OCI-LY7 (cell line): ENCODE data around the gene ATP8B4. TPM values are rescaled to one million over a fixed set of nuclear protein-coding genes. Genes with fewer than 3 reads are reported as not detected.

Experiments
- BruUV-seq: library from RNA; stranded (reverse); fragments of 400-500 nt; replicated peaks from 2 replicates; lab custom pipeline; 2021; lab: Mats Ljungman, UMichigan
- CTCF ChIA-PET: fragments of 300-600 bp; sonication (Branson Sonifier 250); formaldehyde crosslinking; loops from one replicate; lab custom pipeline; 2022; ENCODE audit warnings: antibody characterized with exemption; ENCODE audit not compliant: unreplicated experiment; lab: Charles Lee
- POLR2A ChIA-PET: fragments of 300-600 bp; sonication (Branson Sonifier 250); formaldehyde crosslinking; loops from one replicate; lab custom pipeline; 2022; ENCODE audit warnings: antibody characterized with exemption; lab: Charles Lee
- DNase-seq: peaks from one replicate; pipeline ENCODE4 v3.0.0-alpha.2; 2015; ENCODE audit warnings: low spot score
- H2AFZ ChIP-seq: fragments of 200-600 bp; sonication (generic), shearing (Covaris generic); 2 replicates; pipeline ENCODE4 v1.6.1; 2014; ENCODE audit warnings: mild to moderate bottlenecking, antibody characterized with exemption, low read length, moderate library complexity
- H3K27ac ChIP-seq: fragments of 200-600 bp; sonication (generic); 2 replicates; pipeline ENCODE4 v1.5.1; 2014; ENCODE audit warnings: mixed run types, low read depth, mild to moderate bottlenecking, moderate library complexity, low read length, inconsistent platforms; ENCODE audit not compliant: poor library complexity, severe bottlenecking
- H3K36me3 ChIP-seq: fragments of 200-600 bp; sonication (generic); 2 replicates; pipeline ENCODE4 v1.6.1; 2014; ENCODE audit warnings: mild to moderate bottlenecking, antibody characterized with exemption, low read length, moderate library complexity, mixed read lengths; ENCODE audit not compliant: insufficient read depth
- H3K4me1 ChIP-seq: fragments of 200-600 bp; sonication (generic); 2 replicates; pipeline ENCODE4 v1.5.1; 2014; ENCODE audit warnings: mild to moderate bottlenecking, low read length; ENCODE audit not compliant: insufficient read depth, poor library complexity, severe bottlenecking
- H3K4me2 ChIP-seq: fragments of 200-600 bp; sonication (generic); 2 replicates; pipeline ENCODE4 v1.6.1; 2014; ENCODE audit warnings: mild to moderate bottlenecking, low read length
- H3K4me3 ChIP-seq: fragments of 200-600 bp; sonication (generic); 2 replicates; pipeline ENCODE4 v1.5.1; 2014; ENCODE audit warnings: mild to moderate bottlenecking, low read depth, low read length; ENCODE audit not compliant: poor library complexity, severe bottlenecking
- H3K79me2 ChIP-seq: fragments of 200-600 bp; sonication (generic); 2 replicates; pipeline ENCODE4 v1.6.1; 2016; ENCODE audit warnings: low read depth, mild to moderate bottlenecking, low read length, moderate library complexity, mixed read lengths; ENCODE audit not compliant: insufficient read depth
- H3K9me2 ChIP-seq: fragments of 200-600 bp; sonication (generic); 2 replicates; pipeline ENCODE4 v1.6.1; 2016; ENCODE audit warnings: mild to moderate bottlenecking, low read length, mixed read lengths; ENCODE audit not compliant: insufficient read depth
- H3K9me3 ChIP-seq: fragments of 200-600 bp; sonication (generic); 2 replicates; pipeline ENCODE4 v1.6.1; 2014; ENCODE audit warnings: mild to moderate bottlenecking, mixed run types, low read length, mixed read lengths
- H4K20me1 ChIP-seq: fragments of 200-600 bp; sonication (generic); 2 replicates; pipeline ENCODE4 v1.6.1; 2014; ENCODE audit warnings: mild to moderate bottlenecking, antibody characterized with exemption, low read length, moderate library complexity, mixed read lengths; ENCODE audit not compliant: insufficient read depth
- EZH2phosphoT487 ChIP-seq: fragments of 200-600 bp; sonication (generic); IDR thresholded peaks from 2 replicates; pipeline ENCODE4 v1.6.1; 2018; ENCODE audit warnings: low read depth, borderline replicate concordance, mild to moderate bottlenecking, mixed run types, antibody characterized with exemption, low read length, moderate library complexity, mixed read lengths
- intact Hi-C: fragments of 100-400 bp; cut with micrococcal nuclease; formaldehyde crosslinking; loops from one replicate; pipeline ENCODE4 v1.10.0; 2022; ENCODE audit not compliant: unreplicated experiment
- total RNA-seq, 2 experiments: library from RNA; depleted of rRNA in 1 of 2; stranded (reverse); fragments of >200 nt in 1 of 2; shearing (Covaris generic) in 1 of 2; gene quantifications; 2 replicates each; pipeline ENCODE4 v1.2.3, GENCODE V29; 2014 to 2022
- TF ChIP-seq, protein P1 (sequence below): fragments of 200-600 bp; sonication (generic); conservative IDR thresholded peaks from 2 replicates; pipeline ENCODE4 v1.5.1; 2014; ENCODE audit warnings: mild to moderate bottlenecking, antibody characterized with exemption, low read length, moderate library complexity, mixed read lengths

The ATP8B4 gene
- total RNA-seq, 2 experiments from 2014 or later, result not detected

- no peak for DNase-seq
- Histone ChIP-seq H2AFZ (no peak overlapping the region), H3K4me2 (no peak overlapping the region), H3K9me2 (no peaks in the 10 kb centered on the region; the same call in 1 of the 2 replicates), H3K9me3 (no peaks in the 10 kb centered on the region), H3K4me3 (no peak overlapping the region), H3K36me3 (no peaks in the 10 kb centered on the region), H4K20me1 (no peaks in the 10 kb centered on the region), H3K79me2 (no peaks in the 10 kb centered on the region), H3K4me1 (no peaks in the 10 kb centered on the region), H3K27ac (no peak overlapping the region)
- ChIA-PET POLR2A (no interaction called here), CTCF (no interaction called here)
- TF ChIP-seq EZH2phosphoT487, result no peak
- TF ChIP-seq, protein P1, sequence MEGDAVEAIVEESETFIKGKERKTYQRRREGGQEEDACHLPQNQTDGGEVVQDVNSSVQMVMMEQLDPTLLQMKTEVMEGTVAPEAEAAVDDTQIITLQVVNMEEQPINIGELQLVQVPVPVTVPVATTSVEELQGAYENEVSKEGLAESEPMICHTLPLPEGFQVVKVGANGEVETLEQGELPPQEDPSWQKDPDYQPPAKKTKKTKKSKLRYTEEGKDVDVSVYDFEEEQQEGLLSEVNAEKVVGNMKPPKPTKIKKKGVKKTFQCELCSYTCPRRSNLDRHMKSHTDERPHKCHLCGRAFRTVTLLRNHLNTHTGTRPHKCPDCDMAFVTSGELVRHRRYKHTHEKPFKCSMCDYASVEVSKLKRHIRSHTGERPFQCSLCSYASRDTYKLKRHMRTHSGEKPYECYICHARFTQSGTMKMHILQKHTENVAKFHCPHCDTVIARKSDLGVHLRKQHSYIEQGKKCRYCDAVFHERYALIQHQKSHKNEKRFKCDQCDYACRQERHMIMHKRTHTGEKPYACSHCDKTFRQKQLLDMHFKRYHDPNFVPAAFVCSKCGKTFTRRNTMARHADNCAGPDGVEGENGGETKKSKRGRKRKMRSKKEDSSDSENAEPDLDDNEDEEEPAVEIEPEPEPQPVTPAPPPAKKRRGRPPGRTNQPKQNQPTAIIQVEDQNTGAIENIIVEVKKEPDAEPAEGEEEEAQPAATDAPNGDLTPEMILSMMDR, result no peak
- BruUV-seq, result no TSS peak
- intact Hi-C loops, result no loop called here
Measured at GRCh38 chr15:49895347-49896223, 223.4 kb downstream of the ATP8B4 start.

GRCh38 chr15:49890689-49891088 is 228.3 kb downstream of the ATP8B4 start:
- ChIA-PET CTCF (no interaction called here), POLR2A (no interaction called here)
- H3K4me2 ChIP-seq, result no peak overlapping the region
- no peak overlapping the region for H3K27ac ChIP-seq
- H3K4me1 ChIP-seq, result no peaks in the 10 kb centered on the region
- no peaks in the 10 kb centered on the region for H3K9me2 ChIP-seq
- no peak overlapping the region for H3K4me3 ChIP-seq
- H3K9me3 ChIP-seq, result no peaks in the 10 kb centered on the region
- intact Hi-C loops, result no loop called here
- H2AFZ ChIP-seq, result no peak overlapping the region
- BruUV-seq, result no TSS peak
- no peaks in the 10 kb centered on the region for H4K20me1 ChIP-seq
- H3K36me3 ChIP-seq, result no peaks in the 10 kb centered on the region
- no peak for DNase-seq
- TF ChIP-seq, protein P1, result no peak
- TF ChIP-seq EZH2phosphoT487, result no peak
- H3K79me2 ChIP-seq, result no peaks in the 10 kb centered on the region

- H3K9me3 ChIP-seq, result no peaks in the 10 kb centered on the region
- intact Hi-C loops, result no loop called here
Measured at GRCh38 chr15:49889536-49889935, 229.5 kb downstream of the ATP8B4 start.

More at GRCh38 chr15:49889536-49889935, 229.5 kb downstream of the ATP8B4 start:
- CTCF ChIA-PET, result no interaction called here
- no peak overlapping the region for H3K4me3 ChIP-seq
- H3K27ac ChIP-seq, result no peak overlapping the region
- no peaks in the 10 kb centered on the region for H4K20me1 ChIP-seq
- no TSS peak for BruUV-seq
- H3K36me3 ChIP-seq, result no peaks in the 10 kb centered on the region
- no peak overlapping the region for H3K4me2 ChIP-seq
- POLR2A ChIA-PET, result interaction anchor here (0.5 kb wide), 1 partner anchor 896 kb away, joined by 5 read pairs; no protein-coding TSS in a partner anchor
- no peaks in the 10 kb centered on the region for H3K9me2 ChIP-seq
- TF ChIP-seq EZH2phosphoT487, result no peak
- TF ChIP-seq, protein P1, result no peak
- no peak overlapping the region for H2AFZ ChIP-seq
- H3K79me2 ChIP-seq, result no peaks in the 10 kb centered on the region
- H3K4me1 ChIP-seq, result no peaks in the 10 kb centered on the region
- no peak for DNase-seq
